ENCODE measurements around the gene B4GALNT4.

- no peak for TF ChIP-seq CTCF (IDR thresholded peaks at IDR 0.05)
- TF ChIP-seq MAX (CRISPR knock-in tag; IDR thresholded peaks at IDR 0.05), result no peak
Measured at GRCh38 chr11:371716-372590, 2.7 kb downstream of the B4GALNT4 start.

All from WTC11 (cell line).